Measurements from ENCODE around the gene MAP3K20.
A peak's percentile ranks its signal among the peaks of the same experiment; 100 is the strongest.

Gene MAP3K20

GRCh38 chr2:173130496-173131465 lies 55.1 kb downstream of the MAP3K20 start:
- TF ChIP-seq, protein P1, sequence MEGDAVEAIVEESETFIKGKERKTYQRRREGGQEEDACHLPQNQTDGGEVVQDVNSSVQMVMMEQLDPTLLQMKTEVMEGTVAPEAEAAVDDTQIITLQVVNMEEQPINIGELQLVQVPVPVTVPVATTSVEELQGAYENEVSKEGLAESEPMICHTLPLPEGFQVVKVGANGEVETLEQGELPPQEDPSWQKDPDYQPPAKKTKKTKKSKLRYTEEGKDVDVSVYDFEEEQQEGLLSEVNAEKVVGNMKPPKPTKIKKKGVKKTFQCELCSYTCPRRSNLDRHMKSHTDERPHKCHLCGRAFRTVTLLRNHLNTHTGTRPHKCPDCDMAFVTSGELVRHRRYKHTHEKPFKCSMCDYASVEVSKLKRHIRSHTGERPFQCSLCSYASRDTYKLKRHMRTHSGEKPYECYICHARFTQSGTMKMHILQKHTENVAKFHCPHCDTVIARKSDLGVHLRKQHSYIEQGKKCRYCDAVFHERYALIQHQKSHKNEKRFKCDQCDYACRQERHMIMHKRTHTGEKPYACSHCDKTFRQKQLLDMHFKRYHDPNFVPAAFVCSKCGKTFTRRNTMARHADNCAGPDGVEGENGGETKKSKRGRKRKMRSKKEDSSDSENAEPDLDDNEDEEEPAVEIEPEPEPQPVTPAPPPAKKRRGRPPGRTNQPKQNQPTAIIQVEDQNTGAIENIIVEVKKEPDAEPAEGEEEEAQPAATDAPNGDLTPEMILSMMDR (IDR thresholded peaks at IDR 0.05): no peak
- Mint-ChIP-seq H3K27me3 (ENCODE audit: low read depth, poor library complexity) (no peaks in the 10 kb centered on the region), H3K4me1 (peaks cover 29% of the 10 kb centered on the region), H3K4me3 (no peak overlapping the region), H3K36me3 (ENCODE audit: low read depth) (peaks cover 26% of the 10 kb centered on the region), H3K27ac (no peak overlapping the region), H3K9me3 (no peaks in the 10 kb centered on the region)
- DNase-seq: no peak

- H3K4me1 Mint-ChIP-seq: peaks cover 41% of the 10 kb centered on the region
- no peak for DNase-seq
- no peak overlapping the region for H3K4me3 Mint-ChIP-seq
- H3K27me3 Mint-ChIP-seq (ENCODE audit: low read depth, poor library complexity): no peaks in the 10 kb centered on the region
- no peaks in the 10 kb centered on the region for H3K9me3 Mint-ChIP-seq
- TF ChIP-seq, protein P1 (IDR thresholded peaks at IDR 0.05): no peak
- peaks cover 20% of the 10 kb centered on the region for H3K36me3 Mint-ChIP-seq (ENCODE audit: low read depth)
- H3K27ac Mint-ChIP-seq: peak overlapping the region; percentile 15
These were observed 56.9 kb downstream of the MAP3K20 start for GRCh38 chr2:173132531-173132930.

- H3K9me3 Mint-ChIP-seq: no peaks in the 10 kb centered on the region
- no peaks in the 10 kb centered on the region for H3K27me3 Mint-ChIP-seq (ENCODE audit: low read depth, poor library complexity)
These were observed 59.1 kb downstream of the MAP3K20 start for GRCh38 chr2:173134703-173135102.

GRCh38 chr2:173136067-173136466 lies 60.4 kb downstream of the MAP3K20 start:
- H3K27me3 Mint-ChIP-seq (ENCODE audit: low read depth, poor library complexity): no peaks in the 10 kb centered on the region
- TF ChIP-seq, protein P1 (IDR thresholded peaks at IDR 0.05): no peak
- peaks cover 34% of the 10 kb centered on the region for H3K4me1 Mint-ChIP-seq
- peaks cover 24% of the 10 kb centered on the region for H3K36me3 Mint-ChIP-seq (ENCODE audit: low read depth)
- H3K27ac Mint-ChIP-seq: no peak overlapping the region
- no peak for DNase-seq
- H3K4me3 Mint-ChIP-seq: no peak overlapping the region
- peaks cover 9% of the 10 kb centered on the region for H3K9me3 Mint-ChIP-seq

More at GRCh38 chr2:173134703-173135102, 59.1 kb downstream of the MAP3K20 start:
- Mint-ChIP-seq H3K4me1 (peaks cover 41% of the 10 kb centered on the region), H3K4me3 (no peak overlapping the region), H3K36me3 (ENCODE audit: low read depth) (peaks cover 14% of the 10 kb centered on the region), H3K27ac (no peak overlapping the region)
- TF ChIP-seq, protein P1 (IDR thresholded peaks at IDR 0.05): no peak
- DNase-seq: no peak

GRCh38 chr2:173136599-173136998 lies 61.0 kb downstream of the MAP3K20 start:
- peaks cover 29% of the 10 kb centered on the region for H3K36me3 Mint-ChIP-seq (ENCODE audit: low read depth)
- H3K27ac Mint-ChIP-seq: no peak overlapping the region
- peaks cover 29% of the 10 kb centered on the region for H3K4me1 Mint-ChIP-seq
- H3K9me3 Mint-ChIP-seq: peaks cover 14% of the 10 kb centered on the region
- H3K27me3 Mint-ChIP-seq (ENCODE audit: low read depth, poor library complexity): no peaks in the 10 kb centered on the region
- no peak overlapping the region for H3K4me3 Mint-ChIP-seq
- DNase-seq: no peak
- TF ChIP-seq, protein P1 (IDR thresholded peaks at IDR 0.05): no peak
